ENCODE results near the gene VPS13C.

The VPS13C gene

DNA sequence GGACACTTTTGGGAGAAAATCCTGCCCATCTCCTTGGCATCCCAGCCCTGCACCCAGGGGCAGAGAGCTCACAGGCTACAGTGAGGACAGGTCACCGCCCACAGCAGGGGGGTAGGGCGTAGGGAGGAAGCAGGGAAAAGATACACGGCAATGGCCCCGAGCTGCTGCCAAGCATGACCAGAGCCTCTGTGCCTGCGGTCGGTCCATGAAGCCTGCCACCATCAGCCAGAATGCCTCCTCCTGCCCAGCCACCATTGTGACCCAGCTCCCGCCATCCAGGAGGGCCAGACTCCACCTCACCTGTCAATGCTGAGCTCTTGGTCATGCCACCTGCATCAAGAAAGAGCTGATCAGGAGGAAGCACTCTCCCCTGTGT lies 230.7 kb downstream of the VPS13C start:
- H3K4me3 ChIP-seq (ENCODE audit: insufficient read depth, low read length, poor library complexity, severe bottlenecking) = no peak overlapping the region
- H3K27ac ChIP-seq (ENCODE audit: low read depth, low read length) = no peak overlapping the region
- no peaks in the 10 kb centered on the region for H3F3A ChIP-seq (ENCODE audit: insufficient read depth)
- TF ChIP-seq, protein P1, sequence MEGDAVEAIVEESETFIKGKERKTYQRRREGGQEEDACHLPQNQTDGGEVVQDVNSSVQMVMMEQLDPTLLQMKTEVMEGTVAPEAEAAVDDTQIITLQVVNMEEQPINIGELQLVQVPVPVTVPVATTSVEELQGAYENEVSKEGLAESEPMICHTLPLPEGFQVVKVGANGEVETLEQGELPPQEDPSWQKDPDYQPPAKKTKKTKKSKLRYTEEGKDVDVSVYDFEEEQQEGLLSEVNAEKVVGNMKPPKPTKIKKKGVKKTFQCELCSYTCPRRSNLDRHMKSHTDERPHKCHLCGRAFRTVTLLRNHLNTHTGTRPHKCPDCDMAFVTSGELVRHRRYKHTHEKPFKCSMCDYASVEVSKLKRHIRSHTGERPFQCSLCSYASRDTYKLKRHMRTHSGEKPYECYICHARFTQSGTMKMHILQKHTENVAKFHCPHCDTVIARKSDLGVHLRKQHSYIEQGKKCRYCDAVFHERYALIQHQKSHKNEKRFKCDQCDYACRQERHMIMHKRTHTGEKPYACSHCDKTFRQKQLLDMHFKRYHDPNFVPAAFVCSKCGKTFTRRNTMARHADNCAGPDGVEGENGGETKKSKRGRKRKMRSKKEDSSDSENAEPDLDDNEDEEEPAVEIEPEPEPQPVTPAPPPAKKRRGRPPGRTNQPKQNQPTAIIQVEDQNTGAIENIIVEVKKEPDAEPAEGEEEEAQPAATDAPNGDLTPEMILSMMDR (IDR thresholded peaks at IDR 0.05; ENCODE audit: insufficient read depth, low read length, poor library complexity, severe bottlenecking) = no peak
- TF ChIP-seq EZH2phosphoT487 (conservative IDR thresholded peaks at IDR 0.05; ENCODE audit: low read length) = no peak
- no peaks in the 10 kb centered on the region for H3K36me3 ChIP-seq (ENCODE audit: low read length)
- H2AFZ ChIP-seq (ENCODE audit: low read depth, low read length, severe bottlenecking) = no peak overlapping the region
- no peaks in the 10 kb centered on the region for H3K9me3 ChIP-seq (ENCODE audit: insufficient read depth, low read length)
- no peaks in the 10 kb centered on the region for H3K79me2 ChIP-seq (ENCODE audit: insufficient read depth, low read length)
- no peaks in the 10 kb centered on the region for H4K20me1 ChIP-seq (ENCODE audit: low read depth, low read length)
- no peak overlapping the region for H3K4me2 ChIP-seq (ENCODE audit: low read depth, low read length, poor library complexity, severe bottlenecking)
- no peak overlapping the region for H3K9ac ChIP-seq (ENCODE audit: low read length)
- H3K9me2 ChIP-seq (replicated peaks; ENCODE audit: insufficient read depth, low read length) = no peaks in the 10 kb centered on the region
- H3K27me3 ChIP-seq (ENCODE audit: low read length) = no peaks in the 10 kb centered on the region

DNA sequence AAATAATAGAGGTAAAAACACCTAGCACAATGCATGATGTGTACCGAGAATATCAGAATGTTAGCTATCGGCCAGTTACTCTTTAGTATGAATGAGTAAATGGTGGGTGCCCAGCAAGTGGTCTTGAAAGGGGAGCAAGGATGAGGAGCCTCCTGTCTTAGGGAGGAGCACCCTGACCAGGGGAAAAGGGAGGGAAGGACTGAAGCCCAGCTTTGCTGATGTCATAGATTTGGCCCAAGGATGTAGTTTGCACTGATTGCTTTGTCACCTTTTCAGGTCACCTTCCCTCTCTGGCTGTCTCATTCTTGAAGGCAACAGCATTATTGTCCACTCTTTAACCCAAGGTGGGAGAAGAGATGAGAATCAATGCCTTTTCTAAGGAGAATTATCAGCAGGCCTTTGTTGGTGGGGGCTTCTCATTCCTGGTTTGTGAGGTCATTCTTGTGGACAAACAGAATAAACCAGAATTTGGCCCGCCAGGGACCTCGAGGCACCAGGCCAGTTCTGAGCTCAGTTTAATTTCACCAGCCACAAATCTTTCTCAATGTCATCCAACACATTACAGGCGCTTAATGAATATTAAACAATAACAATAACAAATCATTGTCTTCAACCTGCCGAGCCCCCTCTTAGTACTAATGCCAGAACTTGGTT lies 231.3 kb downstream of the VPS13C start:
- H3K27ac ChIP-seq (ENCODE audit: low read depth, low read length) = no peak overlapping the region
- no peaks in the 10 kb centered on the region for H3K9me2 ChIP-seq (replicated peaks; ENCODE audit: insufficient read depth, low read length)
- no peaks in the 10 kb centered on the region for H3K27me3 ChIP-seq (ENCODE audit: low read length)
- H3K4me3 ChIP-seq (ENCODE audit: insufficient read depth, low read length, poor library complexity, severe bottlenecking) = no peak overlapping the region
- no peak overlapping the region for H3K4me2 ChIP-seq (ENCODE audit: low read depth, low read length, poor library complexity, severe bottlenecking)
- no peaks in the 10 kb centered on the region for H3F3A ChIP-seq (ENCODE audit: insufficient read depth)
- no peak overlapping the region for H2AFZ ChIP-seq (ENCODE audit: low read depth, low read length, severe bottlenecking)
- H3K79me2 ChIP-seq (ENCODE audit: insufficient read depth, low read length) = no peaks in the 10 kb centered on the region
- no peaks in the 10 kb centered on the region for H3K9me3 ChIP-seq (ENCODE audit: insufficient read depth, low read length)
- TF ChIP-seq, protein P1 (IDR thresholded peaks at IDR 0.05; ENCODE audit: insufficient read depth, low read length, poor library complexity, severe bottlenecking) = no peak
- no peak for TF ChIP-seq EZH2phosphoT487 (conservative IDR thresholded peaks at IDR 0.05; ENCODE audit: low read length)
- no peak overlapping the region for H3K9ac ChIP-seq (ENCODE audit: low read length)
- H4K20me1 ChIP-seq (ENCODE audit: low read depth, low read length) = no peaks in the 10 kb centered on the region
- no peaks in the 10 kb centered on the region for H3K36me3 ChIP-seq (ENCODE audit: low read length)

DNA sequence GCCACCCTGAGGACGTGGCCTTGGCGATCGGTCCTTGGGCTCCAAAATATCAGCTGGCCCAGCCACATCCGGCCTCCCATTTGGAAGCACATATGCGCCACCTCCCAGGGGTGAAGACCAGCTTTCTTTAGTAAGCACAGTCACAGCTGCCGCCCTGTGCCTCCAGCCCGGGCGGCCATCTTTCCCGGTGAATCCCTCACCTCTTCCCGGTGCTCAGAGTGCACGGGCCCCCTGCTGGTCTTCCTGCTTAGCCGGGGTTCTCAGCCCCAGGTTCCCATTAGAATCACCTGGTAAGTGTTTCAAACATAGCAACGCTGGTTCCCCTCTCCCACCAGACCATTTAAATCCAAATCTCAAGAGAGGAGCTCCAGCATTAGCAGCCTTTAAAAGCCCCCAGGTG lies 232.2 kb downstream of the VPS13C start:
- H3F3A ChIP-seq (ENCODE audit: insufficient read depth) = no peaks in the 10 kb centered on the region
- no peak overlapping the region for H3K27ac ChIP-seq (ENCODE audit: low read depth, low read length)
- H3K9me3 ChIP-seq (ENCODE audit: insufficient read depth, low read length) = no peaks in the 10 kb centered on the region
- H3K4me3 ChIP-seq (ENCODE audit: insufficient read depth, low read length, poor library complexity, severe bottlenecking) = no peak overlapping the region
- no peaks in the 10 kb centered on the region for H3K9me2 ChIP-seq (replicated peaks; ENCODE audit: insufficient read depth, low read length)
- no peaks in the 10 kb centered on the region for H3K79me2 ChIP-seq (ENCODE audit: insufficient read depth, low read length)
- TF ChIP-seq, protein P1 (IDR thresholded peaks at IDR 0.05; ENCODE audit: insufficient read depth, low read length, poor library complexity, severe bottlenecking) = no peak
- no peak for TF ChIP-seq EZH2phosphoT487 (conservative IDR thresholded peaks at IDR 0.05; ENCODE audit: low read length)
- no peaks in the 10 kb centered on the region for H4K20me1 ChIP-seq (ENCODE audit: low read depth, low read length)
- H3K36me3 ChIP-seq (ENCODE audit: low read length) = no peaks in the 10 kb centered on the region
- no peak overlapping the region for H3K9ac ChIP-seq (ENCODE audit: low read length)
- no peaks in the 10 kb centered on the region for H3K27me3 ChIP-seq (ENCODE audit: low read length)
- H2AFZ ChIP-seq (ENCODE audit: low read depth, low read length, severe bottlenecking) = no peak overlapping the region
- no peak overlapping the region for H3K4me2 ChIP-seq (ENCODE audit: low read depth, low read length, poor library complexity, severe bottlenecking)

Measured in SU-DHL-6 (cell line).